Fibroblast of pulmonary artery (primary cell): ENCODE measurements around the gene PHF21B.

ENCODE experiments used
- DNase-seq: peaks from one replicate; pipeline ENCODE4 v3.0.0-alpha.2; 2010; ENCODE audit warnings: low read depth
- H3K4me3 ChIP-seq: replicated peaks from 2 replicates; pipeline ENCODE4 v1.5.1; 2011; ENCODE audit warnings: low read depth, mild to moderate bottlenecking, control low read depth, low read length, moderate library complexity
- CTCF ChIP-seq: IDR thresholded peaks from 2 replicates; pipeline ENCODE4 v1.5.1; 2011; ENCODE audit warnings: mild to moderate bottlenecking, control low read depth, low read length, inconsistent platforms; ENCODE audit errors: missing control alignments

Gene PHF21B

GRCh38 chr22:44954149-44954548 lies 55.7 kb downstream of the PHF21B start:
- TF ChIP-seq CTCF, result no peak
- no peak for DNase-seq

GRCh38 chr22:44952863-44953746 lies 56.7 kb downstream of the PHF21B start:
- no peak for TF ChIP-seq CTCF
- no peak overlapping the region for H3K4me3 ChIP-seq
- no peak for DNase-seq

More at GRCh38 chr22:44954149-44954548, 55.7 kb downstream of the PHF21B start:
- no peak overlapping the region for H3K4me3 ChIP-seq

- TF ChIP-seq CTCF, result no peak
- no peak overlapping the region for H3K4me3 ChIP-seq
- DNase-seq, result no peak
Measured at GRCh38 chr22:44951510-44951816, 58.3 kb downstream of the PHF21B start.

- H3K4me3 ChIP-seq, result no peak overlapping the region
- no peak for TF ChIP-seq CTCF
- DNase-seq, result no peak
Measured at GRCh38 chr22:44950806-44951509, 58.8 kb downstream of the PHF21B start.

GRCh38 chr22:44947846-44948245 lies 62.0 kb downstream of the PHF21B start:
- TF ChIP-seq CTCF, result no peak
- no peak for DNase-seq

GRCh38 chr22:44947049-44947448 lies 62.8 kb downstream of the PHF21B start:
- TF ChIP-seq CTCF, result no peak
- no peak for DNase-seq
- no peak overlapping the region for H3K4me3 ChIP-seq

More at GRCh38 chr22:44947846-44948245, 62.0 kb downstream of the PHF21B start:
- H3K4me3 ChIP-seq, result no peak overlapping the region
